Measurements from ENCODE around the gene TMEM178B.
"Not testable (repeated sequence)": the region's sequence is repeated elsewhere in the genome, so short reads cannot be mapped to it uniquely, and the experiment has no call there.

Gene TMEM178B

GRCh38 chr7:141073641-141074161 is at the start of gene TMEM178B:
Gene TMEM178B, plus strand, starts transcription at chr7:141074064.
- TF ChIP-seq, protein P1, sequence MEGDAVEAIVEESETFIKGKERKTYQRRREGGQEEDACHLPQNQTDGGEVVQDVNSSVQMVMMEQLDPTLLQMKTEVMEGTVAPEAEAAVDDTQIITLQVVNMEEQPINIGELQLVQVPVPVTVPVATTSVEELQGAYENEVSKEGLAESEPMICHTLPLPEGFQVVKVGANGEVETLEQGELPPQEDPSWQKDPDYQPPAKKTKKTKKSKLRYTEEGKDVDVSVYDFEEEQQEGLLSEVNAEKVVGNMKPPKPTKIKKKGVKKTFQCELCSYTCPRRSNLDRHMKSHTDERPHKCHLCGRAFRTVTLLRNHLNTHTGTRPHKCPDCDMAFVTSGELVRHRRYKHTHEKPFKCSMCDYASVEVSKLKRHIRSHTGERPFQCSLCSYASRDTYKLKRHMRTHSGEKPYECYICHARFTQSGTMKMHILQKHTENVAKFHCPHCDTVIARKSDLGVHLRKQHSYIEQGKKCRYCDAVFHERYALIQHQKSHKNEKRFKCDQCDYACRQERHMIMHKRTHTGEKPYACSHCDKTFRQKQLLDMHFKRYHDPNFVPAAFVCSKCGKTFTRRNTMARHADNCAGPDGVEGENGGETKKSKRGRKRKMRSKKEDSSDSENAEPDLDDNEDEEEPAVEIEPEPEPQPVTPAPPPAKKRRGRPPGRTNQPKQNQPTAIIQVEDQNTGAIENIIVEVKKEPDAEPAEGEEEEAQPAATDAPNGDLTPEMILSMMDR (IDR thresholded peaks at IDR 0.05; ENCODE audit: low read depth, low read length, missing control alignments): no peak
- H3K4me3 ChIP-seq (replicated peaks; ENCODE audit: low read depth, low read length): peak within 1 kb of the TSS; percentile 26
- no peak for DNase-seq (ENCODE audit: extremely low read depth, low read depth)

GRCh38 chr7:141024668-141025067 is 49.2 kb upstream of the TMEM178B start:
- H3K4me3 ChIP-seq (replicated peaks; ENCODE audit: low read depth, low read length): no peak overlapping the region
- TF ChIP-seq, protein P1 (IDR thresholded peaks at IDR 0.05; ENCODE audit: low read depth, low read length, missing control alignments): no peak
- no peak for DNase-seq (ENCODE audit: extremely low read depth, low read depth)

- H3K4me3 ChIP-seq (replicated peaks; ENCODE audit: low read depth, low read length): no peak overlapping the region
- TF ChIP-seq, protein P1 (IDR thresholded peaks at IDR 0.05; ENCODE audit: low read depth, low read length, missing control alignments): no peak
- DNase-seq (ENCODE audit: extremely low read depth, low read depth): no peak
Measured at GRCh38 chr7:141027043-141027442, 46.8 kb upstream of the TMEM178B start.

DNA sequence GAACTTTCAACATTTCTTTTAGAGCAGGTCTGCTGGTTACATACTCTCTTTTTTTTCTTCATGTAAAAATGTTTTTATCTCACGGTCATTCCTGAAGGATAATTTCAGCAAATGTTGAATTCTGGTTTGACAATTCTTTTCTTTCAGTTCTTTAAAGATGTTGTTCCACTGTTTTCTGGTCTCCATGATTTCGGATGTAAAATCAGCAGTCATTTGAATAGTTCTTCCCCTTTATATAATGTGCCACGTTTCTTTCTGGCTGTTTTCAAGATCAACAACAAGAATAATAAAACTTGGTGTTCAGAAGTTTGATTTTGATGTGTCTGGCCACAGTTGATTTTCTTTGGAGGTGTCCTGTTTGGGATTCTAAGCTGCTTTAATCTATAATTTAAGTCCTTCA is 45.1 kb upstream of the TMEM178B start:
- DNase-seq (ENCODE audit: extremely low read depth, low read depth): no peak
- TF ChIP-seq, protein P1 (IDR thresholded peaks at IDR 0.05; ENCODE audit: low read depth, low read length, missing control alignments): no peak
- no peak overlapping the region for H3K4me3 ChIP-seq (replicated peaks; ENCODE audit: low read depth, low read length)

GRCh38 chr7:141032539-141033323 is 41.1 kb upstream of the TMEM178B start:
- DNase-seq (ENCODE audit: extremely low read depth, low read depth); H3K4me3 ChIP-seq (replicated peaks; ENCODE audit: low read depth, low read length): not testable (repeated sequence)

DNA sequence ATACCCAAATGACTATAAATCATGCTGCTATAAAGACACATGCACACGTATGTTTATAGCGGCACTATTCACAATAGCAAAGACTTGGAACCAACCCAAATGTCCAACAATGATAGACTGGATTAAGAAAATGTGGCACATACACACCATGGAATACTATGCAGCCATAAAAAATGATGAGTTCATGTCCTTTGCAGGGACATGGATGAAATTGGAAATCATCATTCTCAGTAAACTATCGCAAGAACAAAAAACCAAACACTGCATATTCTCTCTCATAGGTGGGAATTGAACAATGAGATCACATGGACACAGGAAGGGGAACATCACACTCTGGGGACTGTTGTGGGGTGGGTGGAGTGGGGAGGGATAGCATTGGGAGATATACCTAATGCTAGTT is 35.8 kb upstream of the TMEM178B start:
- H3K4me3 ChIP-seq (replicated peaks; ENCODE audit: low read depth, low read length); DNase-seq (ENCODE audit: extremely low read depth, low read depth): not testable (repeated sequence)

GRCh38 chr7:141039376-141039775 is 34.5 kb upstream of the TMEM178B start:
- TF ChIP-seq, protein P1 (IDR thresholded peaks at IDR 0.05; ENCODE audit: low read depth, low read length, missing control alignments): no peak
- no peak for DNase-seq (ENCODE audit: extremely low read depth, low read depth)
- no peak overlapping the region for H3K4me3 ChIP-seq (replicated peaks; ENCODE audit: low read depth, low read length)

Data from HFF-Myc (cell line).